Smooth muscle cell (in vitro differentiated cells): Measurements from ENCODE around the gene SLC9A6. TPM values are rescaled to one million over a fixed set of nuclear protein-coding genes. Genes with fewer than 3 reads are reported as not detected.
"Not testable (repeated sequence)": the region's sequence is repeated elsewhere in the genome, so short reads cannot be mapped to it uniquely, and the experiment has no call there.

Experiments used
- DNase-seq: peaks from one replicate; lab custom pipeline; 2025; ENCODE audit not compliant: unreplicated experiment; lab: John Stamatoyannopoulos, UW
- H2AFZ ChIP-seq: fragments of 200-600 bp; sonication (generic); 2 replicates; pipeline ENCODE4 v1.6.0; 2016; ENCODE audit warnings: antibody characterized with exemption, low read depth, mild to moderate bottlenecking
- H3F3A ChIP-seq: fragments of 200-600 bp; sonication (generic); 2 replicates; pipeline ENCODE4 v1.6.0; 2017; ENCODE audit warnings: antibody characterized with exemption, low read depth
- H3K27ac ChIP-seq: fragments of 200-600 bp; sonication (generic); 2 replicates; pipeline ENCODE4 v1.5.1; 2016; ENCODE audit warnings: low read depth, mild to moderate bottlenecking
- H3K27me3 ChIP-seq: fragments of 200-600 bp; sonication (generic); 2 replicates; pipeline ENCODE4 v1.6.1; 2016; ENCODE audit warnings: low read depth, mild to moderate bottlenecking
- H3K36me3 ChIP-seq: fragments of 200-600 bp; sonication (generic); 2 replicates; pipeline ENCODE4 v1.5.1; 2016; ENCODE audit warnings: low read depth
- H3K4me1 ChIP-seq: fragments of 200-600 bp; sonication (generic); 2 replicates; pipeline ENCODE4 v1.5.1; 2016; ENCODE audit warnings: low read depth
- H3K4me2 ChIP-seq: fragments of 200-600 bp; sonication (generic); 2 replicates; pipeline ENCODE4 v1.6.0; 2016; ENCODE audit warnings: mild to moderate bottlenecking
- H3K4me3 ChIP-seq: fragments of 200-600 bp; sonication (generic); 2 replicates; pipeline ENCODE4 v1.5.1; 2016; ENCODE audit warnings: mild to moderate bottlenecking
- H3K79me2 ChIP-seq: fragments of 200-600 bp; sonication (generic); 2 replicates; pipeline ENCODE4 v1.6.0; 2016; ENCODE audit warnings: low read depth, mild to moderate bottlenecking
- H3K9ac ChIP-seq: fragments of 200-600 bp; sonication (generic); 2 replicates; pipeline ENCODE4 v1.6.0; 2016; ENCODE audit warnings: low read depth
- H3K9me3 ChIP-seq: fragments of 200-600 bp; sonication (generic); replicated peaks from 2 replicates; pipeline ENCODE4 v1.5.1; 2016; ENCODE audit warnings: low read depth
- H4K20me1 ChIP-seq: fragments of 200-600 bp; sonication (generic); 2 replicates; pipeline ENCODE4 v1.6.0; 2016; ENCODE audit warnings: low read depth
- CTCF ChIP-seq: fragments of 200-600 bp; sonication (generic); IDR thresholded peaks from 2 replicates; pipeline ENCODE4 v1.5.1; 2017; ENCODE audit warnings: borderline replicate concordance, mild to moderate bottlenecking, antibody characterized with exemption; ENCODE audit not compliant: insufficient read depth, poor library complexity, severe bottlenecking
- WGBS: methylation state at CpG from one replicate; pipeline ENCODE4 v1.1.7; 2016; ENCODE audit warnings: low lambda C conversion rate; 5-methylcytosine and 5-hydroxymethylcytosine counted together
- polyA plus RNA-seq: library from polyadenylated mRNA; unstranded; fragments of >200 nt; fragmentation: Nextera tagmentation; extraction: Ambion mirVana; gene quantifications from 2 replicates; pipeline ENCODE4 v1.2.1, GENCODE V29; 2016
- total RNA-seq: library from RNA; depleted of rRNA; stranded (reverse); fragments of >200 nt; gene quantifications from 2 replicates; pipeline ENCODE4 v1.2.3, GENCODE V29; 2014

Gene SLC9A6
- total and polyA plus RNA-seq, 2 experiments from 2014 or later, result 11.6 to 19.8 TPM

- no peak for DNase-seq
- H3K27ac ChIP-seq, result no peak overlapping the region
- H3K4me1 ChIP-seq, result no peaks in the 10 kb centered on the region
- no peak for TF ChIP-seq CTCF
- H3F3A ChIP-seq, result no peaks in the 10 kb centered on the region
- H3K4me3 ChIP-seq, result no peak overlapping the region
- H3K4me2 ChIP-seq, result no peak overlapping the region
- no peaks in the 10 kb centered on the region for H4K20me1 ChIP-seq
- 76% methylated on average over 7 of the region's 7 CpGs for WGBS
- H3K9me3 ChIP-seq, result no peaks in the 10 kb centered on the region
- no peak overlapping the region for H3K9ac ChIP-seq
- no peak overlapping the region for H2AFZ ChIP-seq
- H3K27me3 ChIP-seq, result no peaks in the 10 kb centered on the region
- no peaks in the 10 kb centered on the region for H3K79me2 ChIP-seq
- H3K36me3 ChIP-seq, result no peaks in the 10 kb centered on the region
Measured at GRCh38 chrX:136067966-136068365, 82.7 kb downstream of the SLC9A6 start.

- 63% methylated on average over 5 of the region's 5 CpGs for WGBS
- H3K9me3 ChIP-seq, result no peaks in the 10 kb centered on the region
- H3K4me1 ChIP-seq, result no peaks in the 10 kb centered on the region
- H2AFZ ChIP-seq, result no peak overlapping the region
- H3F3A ChIP-seq, result no peaks in the 10 kb centered on the region
- no peak for DNase-seq
- no peaks in the 10 kb centered on the region for H3K36me3 ChIP-seq
- H3K9ac ChIP-seq, result no peak overlapping the region
- TF ChIP-seq CTCF, result no peak
- no peak overlapping the region for H3K27ac ChIP-seq
- H3K27me3 ChIP-seq, result no peaks in the 10 kb centered on the region
- H4K20me1 ChIP-seq, result no peaks in the 10 kb centered on the region
- no peaks in the 10 kb centered on the region for H3K79me2 ChIP-seq
- no peak overlapping the region for H3K4me3 ChIP-seq
- H3K4me2 ChIP-seq, result no peak overlapping the region
Measured at GRCh38 chrX:136076942-136077341, 91.7 kb downstream of the SLC9A6 start.

- TF ChIP-seq CTCF, result no peak
- H3K79me2 ChIP-seq, result no peaks in the 10 kb centered on the region
- DNase-seq, result no peak
Measured at GRCh38 chrX:136080766-136081165, 95.5 kb downstream of the SLC9A6 start.

GRCh38 chrX:136086521-136086920, 101.3 kb downstream of the SLC9A6 start:
- no peak overlapping the region for H3K4me2 ChIP-seq
- H3K36me3 ChIP-seq, result no peaks in the 10 kb centered on the region
- H3K79me2 ChIP-seq, result no peaks in the 10 kb centered on the region
- H3K4me3 ChIP-seq, result no peak overlapping the region
- no peaks in the 10 kb centered on the region for H4K20me1 ChIP-seq
- H2AFZ ChIP-seq, result no peak overlapping the region
- no peak for TF ChIP-seq CTCF
- no peaks in the 10 kb centered on the region for H3F3A ChIP-seq
- H3K4me1 ChIP-seq, result no peaks in the 10 kb centered on the region
- DNase-seq, result no peak
- H3K9ac ChIP-seq, result no peak overlapping the region
- 83% methylated on average over 2 of the region's 2 CpGs for WGBS
- H3K9me3 ChIP-seq, result no peaks in the 10 kb centered on the region
- no peak overlapping the region for H3K27ac ChIP-seq
- H3K27me3 ChIP-seq, result no peaks in the 10 kb centered on the region

More at GRCh38 chrX:136080766-136081165, 95.5 kb downstream of the SLC9A6 start:
- Histone ChIP-seq H2AFZ (no peak overlapping the region), H3K27me3 (no peaks in the 10 kb centered on the region), H3K9me3 (no peaks in the 10 kb centered on the region), H3F3A (no peaks in the 10 kb centered on the region), H3K9ac (no peak overlapping the region), H3K36me3 (no peaks in the 10 kb centered on the region), H4K20me1 (no peaks in the 10 kb centered on the region), H3K4me3 (no peak overlapping the region), H3K4me1 (no peaks in the 10 kb centered on the region), H3K27ac (no peak overlapping the region), H3K4me2 (no peak overlapping the region)

GRCh38 chrX:136091898-136092297, 106.7 kb downstream of the SLC9A6 start:
- DNase-seq, H4K20me1 ChIP-seq, H3K4me2 ChIP-seq, H3K79me2 ChIP-seq, H3F3A ChIP-seq, H3K4me1 ChIP-seq, H3K4me3 ChIP-seq, H3K27ac ChIP-seq, H3K27me3 ChIP-seq, H3K36me3 ChIP-seq, H3K9ac ChIP-seq, H3K9me3 ChIP-seq, H2AFZ ChIP-seq: not testable (repeated sequence)
- WGBS, result 86% methylated on average over 6 of the region's 6 CpGs
